GM19324 (cell line): ENCODE results near the gene TNRC6A.
"Not testable (repeated sequence)": the region's sequence is repeated elsewhere in the genome, so short reads cannot be mapped to it uniquely, and the experiment has no call there.

ENCODE experiments used
- ATAC-seq: cut with Tn5 transposase; IDR thresholded peaks from one replicate; pipeline ENCODE4 v1.9.1; 2021; ENCODE audit warnings: mild to moderate bottlenecking, moderate library complexity; ENCODE audit not compliant: unreplicated experiment, low FRiP score

Gene TNRC6A

GRCh38 chr16:24729243-24729950 lies at the start of gene TNRC6A:
TSS of gene TNRC6A (plus strand) at chr16:24729651. CDS start at chr16:24729842, 191 bp downstream.
- ATAC-seq: peak; percentile 94

GRCh38 chr16:24681793-24682192 lies 47.7 kb upstream of the TNRC6A start:
- ATAC-seq: no peak

DNA sequence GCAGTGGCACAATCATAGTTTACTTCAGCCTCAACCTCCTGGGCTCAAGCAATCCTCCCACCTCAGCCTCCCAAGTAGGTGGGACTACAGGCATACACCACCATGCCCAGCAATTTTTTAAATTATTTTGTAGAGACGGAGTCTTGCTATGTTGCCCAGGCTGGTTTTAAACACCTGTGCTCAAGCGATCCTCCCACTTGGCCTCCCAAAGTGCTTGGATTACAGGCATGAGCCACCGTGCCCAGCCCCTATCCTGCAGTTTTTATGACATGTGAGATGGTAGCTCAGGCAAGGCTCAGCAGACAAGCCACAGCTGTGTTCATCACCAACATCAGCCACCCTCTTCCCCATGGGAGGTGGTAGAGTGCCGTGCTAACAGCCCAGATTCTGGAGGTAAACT lies 46.2 kb upstream of the TNRC6A start:
- no peak for ATAC-seq

- ATAC-seq: no peak
Observed at GRCh38 chr16:24683847-24684493, 45.5 kb upstream of the TNRC6A start.

DNA sequence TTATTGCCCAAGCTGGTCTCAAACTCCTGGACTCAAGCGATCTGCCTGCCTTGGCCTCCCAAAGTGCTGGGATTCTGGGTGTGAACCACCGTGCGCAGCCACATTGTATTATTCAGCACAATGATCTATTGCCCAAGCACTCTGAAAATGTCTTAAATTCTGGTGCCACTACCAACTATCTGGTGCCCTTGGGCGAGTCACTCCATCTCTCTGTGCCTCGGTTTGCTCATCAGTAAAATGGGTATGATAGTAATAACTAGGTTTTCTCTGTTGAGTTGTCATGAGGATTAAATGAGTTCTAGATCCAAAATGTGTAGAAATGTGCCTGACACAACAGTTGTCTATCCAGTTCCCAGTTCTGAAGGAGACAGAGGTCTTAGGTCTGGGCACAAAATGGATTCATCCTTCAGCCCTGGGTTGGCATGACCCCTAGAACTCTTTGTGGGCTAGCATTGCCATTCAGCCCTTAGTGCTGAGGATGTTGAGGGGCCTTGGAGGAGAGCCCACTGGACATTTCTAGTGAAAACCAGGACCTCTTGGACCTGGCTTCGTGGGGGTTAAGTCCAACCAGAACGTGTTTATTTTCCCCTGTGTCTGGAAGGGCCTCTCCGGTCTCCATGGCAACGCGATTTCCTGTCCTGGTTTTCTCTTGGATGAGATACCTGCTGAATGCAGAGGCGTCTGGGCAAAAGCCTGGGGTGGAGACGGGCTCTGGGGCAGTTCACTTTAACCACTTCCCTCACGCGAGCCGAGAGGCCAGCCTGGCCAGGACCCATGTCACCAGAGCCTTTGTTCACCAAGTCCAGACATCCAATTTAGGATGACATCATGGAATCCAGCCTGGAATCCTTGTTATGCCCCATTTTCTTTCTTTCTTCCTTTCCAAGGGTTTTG lies 43.7 kb upstream of the TNRC6A start:
- no peak for ATAC-seq

DNA sequence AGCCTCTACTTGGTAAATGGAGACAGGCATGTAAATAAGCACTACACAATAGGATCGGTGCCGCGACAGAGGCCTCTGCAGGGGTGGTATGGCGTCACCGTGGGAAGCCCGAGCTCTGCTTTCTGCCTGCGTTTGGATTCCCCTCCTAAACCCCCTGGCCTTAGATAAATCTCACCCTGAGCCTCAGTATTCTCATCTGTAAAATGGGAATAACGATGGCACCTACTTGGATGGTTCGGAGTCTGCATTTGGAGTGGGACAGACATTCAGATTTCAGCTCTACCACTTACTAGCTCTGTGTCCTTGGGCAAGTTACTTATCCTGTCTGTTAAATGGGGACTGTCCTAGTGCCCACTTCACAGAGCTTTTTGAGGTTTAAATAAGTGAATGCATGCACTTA lies 42.8 kb upstream of the TNRC6A start:
- ATAC-seq: no peak

- no peak for ATAC-seq
Observed at GRCh38 chr16:24688359-24688758, 41.1 kb upstream of the TNRC6A start.

DNA sequence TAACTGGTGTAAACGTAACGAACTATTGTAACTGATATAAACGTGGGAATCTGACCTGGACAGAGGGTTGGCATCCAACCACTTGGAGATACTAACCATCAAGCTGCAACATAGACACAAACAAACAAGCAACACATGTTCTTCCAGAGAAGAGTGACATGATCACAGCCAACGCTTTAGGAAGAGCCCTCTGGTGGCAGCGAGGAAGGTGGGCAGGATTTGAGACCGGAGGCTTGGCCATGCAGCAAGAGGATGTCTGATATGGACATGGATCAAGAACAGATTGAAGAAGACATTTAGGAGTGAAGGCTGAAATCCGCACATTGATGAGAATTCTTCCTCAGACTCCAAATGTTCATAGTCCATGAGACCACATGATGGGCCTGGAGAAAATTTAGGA lies 40.3 kb upstream of the TNRC6A start:
- ATAC-seq: no peak

DNA sequence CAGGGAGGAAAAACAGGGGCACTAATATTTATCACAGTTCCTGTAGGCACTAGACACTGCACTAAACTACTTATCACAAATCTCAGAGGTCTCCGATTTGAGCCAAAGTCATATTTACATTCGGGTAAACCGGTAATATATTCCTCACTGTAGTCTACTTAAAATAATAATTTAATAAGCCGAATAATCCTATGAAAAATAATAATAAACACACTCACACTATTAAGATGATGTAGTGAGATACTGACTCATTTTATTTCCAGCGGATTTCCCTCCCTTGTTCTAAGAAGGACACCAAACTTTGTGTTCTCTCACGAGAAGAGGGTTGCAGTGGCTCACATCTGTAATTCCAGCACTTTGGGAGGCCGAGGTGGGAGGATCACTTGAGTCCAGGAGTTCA lies 36.6 kb upstream of the TNRC6A start:
- ATAC-seq: no peak

- ATAC-seq: no peak
Observed at GRCh38 chr16:24694931-24695330, 34.5 kb upstream of the TNRC6A start.

GRCh38 chr16:24696699-24697098 lies 32.8 kb upstream of the TNRC6A start:
- ATAC-seq: no peak

- ATAC-seq: no peak
Observed at GRCh38 chr16:24698308-24698707, 31.1 kb upstream of the TNRC6A start.

DNA sequence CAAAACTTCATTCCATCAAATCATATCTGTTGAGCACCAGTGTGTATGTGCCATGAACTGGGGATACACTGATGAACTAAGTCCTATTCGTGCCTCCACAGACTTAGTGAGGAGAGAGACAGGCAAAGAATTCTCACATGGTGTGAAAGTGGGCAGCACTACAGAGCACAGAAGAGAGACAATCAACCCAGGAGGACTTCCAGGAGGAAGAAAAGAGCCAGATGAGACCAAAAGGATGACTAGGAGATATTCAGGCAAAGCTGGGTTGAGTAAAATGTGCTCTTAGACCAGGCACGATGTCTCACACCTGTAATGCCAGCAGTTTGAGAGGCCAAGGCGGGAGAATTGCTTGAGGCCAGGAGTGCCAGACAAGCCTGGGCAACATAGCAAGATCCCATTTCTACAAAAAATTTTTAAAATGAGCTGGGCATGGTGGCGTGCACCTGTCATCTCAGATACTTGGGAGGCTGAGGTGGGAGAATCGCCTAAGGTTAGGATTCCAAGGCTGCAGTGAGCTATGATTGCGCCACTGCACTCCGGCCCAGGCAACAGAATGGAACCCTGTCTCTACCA lies 30.2 kb upstream of the TNRC6A start:
- no peak for ATAC-seq

DNA sequence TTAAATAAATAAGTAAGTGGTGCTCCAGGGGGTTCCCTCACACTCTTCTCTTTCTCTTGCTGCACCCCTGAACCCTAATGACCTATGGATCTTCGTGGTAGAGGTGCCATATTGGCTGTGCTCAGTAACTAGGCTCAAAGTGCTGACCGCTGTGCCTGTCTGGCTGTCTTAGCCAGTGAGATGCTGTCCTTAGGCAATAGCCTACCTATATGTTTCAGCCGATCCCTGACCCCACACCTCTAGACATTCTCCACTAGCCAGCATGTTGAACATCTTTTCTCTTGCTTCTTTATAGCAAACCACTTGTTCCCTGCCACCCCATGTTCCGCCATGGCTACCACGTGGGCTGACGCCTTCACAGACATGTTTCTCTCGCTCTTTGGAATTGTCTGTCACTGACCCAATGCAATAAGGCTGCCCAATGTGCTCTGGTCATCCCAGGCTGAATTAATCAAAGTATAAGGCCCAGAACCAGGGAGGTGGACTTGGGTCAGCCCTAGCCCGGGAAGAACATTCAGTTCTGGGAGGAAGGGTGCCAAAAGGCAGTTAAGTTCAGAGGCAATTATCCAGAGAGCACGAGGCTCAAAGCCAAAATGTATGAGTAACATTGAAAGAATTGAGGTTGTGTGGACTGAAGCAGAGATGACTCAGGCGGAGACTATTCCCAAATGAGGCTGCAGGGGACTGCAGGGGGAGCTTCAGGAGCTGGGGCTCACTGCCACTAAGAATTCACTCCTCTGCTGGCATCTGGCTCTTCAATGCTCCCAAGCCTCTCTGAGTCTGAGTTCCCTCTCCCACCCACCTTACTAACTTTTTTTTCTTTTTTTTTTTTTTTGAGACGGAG lies 28.7 kb upstream of the TNRC6A start:
- ATAC-seq: no peak

GRCh38 chr16:24701521-24701951 lies 27.9 kb upstream of the TNRC6A start:
- ATAC-seq: no peak

- ATAC-seq: not testable (repeated sequence)
Observed at GRCh38 chr16:24707760-24708159, 21.7 kb upstream of the TNRC6A start.

- ATAC-seq: no peak
Observed at GRCh38 chr16:24713379-24713778, 16.1 kb upstream of the TNRC6A start.

- ATAC-seq: no peak
Observed at GRCh38 chr16:24717411-24717810, 12.0 kb upstream of the TNRC6A start.

- no peak for ATAC-seq
Observed at GRCh38 chr16:24718967-24719521, 10.4 kb upstream of the TNRC6A start.

- no peak for ATAC-seq
Observed at GRCh38 chr16:24721830-24722238, 7.6 kb upstream of the TNRC6A start.
